ENCODE data around the gene AK5. TPM values are rescaled to one million over a fixed set of nuclear protein-coding genes. Genes with fewer than 3 reads are reported as not detected.

The AK5 gene
- total and polyA plus RNA-seq, 2 of the 13 experiments (the other 11 are each of a cell fraction or from before 2014, with no cell fraction given), result not detected

DNA sequence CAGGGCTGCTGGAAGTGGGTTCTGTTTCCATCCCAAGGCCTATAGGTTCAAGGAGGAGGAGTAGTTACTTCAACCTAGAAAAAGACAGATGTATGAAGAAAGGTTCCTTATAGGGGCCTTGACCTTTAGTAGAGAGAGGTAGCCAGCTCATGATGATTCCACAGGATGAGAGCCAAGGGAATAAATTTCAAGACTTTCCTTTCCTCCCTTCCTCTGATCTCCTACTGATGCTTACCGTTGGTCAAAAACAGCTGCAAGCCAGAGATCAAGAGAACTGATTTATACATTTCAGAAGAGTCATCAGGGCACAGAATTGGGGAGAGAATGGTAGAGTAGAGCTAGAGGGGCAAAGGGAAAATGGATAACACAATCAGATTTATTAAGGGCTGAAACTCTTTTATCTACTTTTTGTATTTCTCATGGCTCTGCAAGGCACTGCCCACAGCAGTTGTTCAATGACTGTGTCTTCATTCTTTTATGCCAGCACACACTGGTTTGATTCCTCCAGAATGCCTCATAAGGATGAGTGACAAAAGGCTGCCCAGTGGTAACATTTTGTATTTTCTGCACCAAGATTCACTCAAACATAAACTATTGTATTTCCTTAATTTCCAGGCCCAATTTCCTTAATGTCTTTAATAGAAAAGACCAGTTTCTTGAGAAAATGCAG lies 37.4 kb downstream of the AK5 start:
- H4K20me1 ChIP-seq (ENCODE audit: insufficient read depth, low read length), result no peaks in the 10 kb centered on the region
- peaks cover 13% of the 10 kb centered on the region for H3K4me1 ChIP-seq (ENCODE audit: insufficient read depth, low read length)
- no TSS peak for BruUV-seq (replicated peaks)
- in situ Hi-C loops (cut with HindIII; ENCODE audit: extremely low pct_ligation_motif_present, low pct_unique_long_range_greater_than_20kb) (no loop called here), intact Hi-C loops (cut with micrococcal nuclease; ENCODE audit: unreplicated experiment) (loop anchor here (10.0 kb wide), 1 partner anchor 104 kb away; the partner anchor contains the start of gene PIGK)
- H3K79me2 ChIP-seq (ENCODE audit: insufficient read depth, low read length), result no peaks in the 10 kb centered on the region
- H3K27me3 ChIP-seq (ENCODE audit: control insufficient read depth in 1 of 2, insufficient read depth in 2 of 2, low read length in 2 of 2), result no peaks in the 10 kb centered on the region; a peak in 1 of 5 replicates
- no peak for DNase-seq (ENCODE audit: low spot score)
- no peak overlapping the region for H3K27ac ChIP-seq (ENCODE audit: extremely low read length, insufficient read depth, low read length)
- H2AFZ ChIP-seq (ENCODE audit: low read length), result no peak overlapping the region
- H3K9me3 ChIP-seq (ENCODE audit: low read length), result no peaks in the 10 kb centered on the region
- H3K4me2 ChIP-seq (ENCODE audit: low read depth, low read length), result no peak overlapping the region
- H3K36me3 ChIP-seq (replicated peaks in 1 of 2; ENCODE audit: control insufficient read depth in 1 of 2, insufficient read depth in 2 of 2, low read length in 2 of 2), result no peaks in the 10 kb centered on the region
- CTCF ChIA-PET (ENCODE audit: low intra/inter-chr PET ratio, low total read pairs), result no interaction called here
- no peak for FAIRE-seq
- ATAC-seq, result no peak
- H3K9ac ChIP-seq (ENCODE audit: insufficient read depth, low read depth, low read length), result no peak overlapping the region
- WGBS (ENCODE audit: low lambda C conversion rate), result 0% methylated on average over 1 of the region's 1 CpG
- POLR2A ChIA-PET, result no interaction called here
- no peak overlapping the region for H3K4me3 ChIP-seq (replicated peaks in 1 of 3; ENCODE audit: insufficient read depth in 1 of 3, low read depth in 2 of 3, low read length in 3 of 3)
- TF ChIP-seq, protein P1, sequence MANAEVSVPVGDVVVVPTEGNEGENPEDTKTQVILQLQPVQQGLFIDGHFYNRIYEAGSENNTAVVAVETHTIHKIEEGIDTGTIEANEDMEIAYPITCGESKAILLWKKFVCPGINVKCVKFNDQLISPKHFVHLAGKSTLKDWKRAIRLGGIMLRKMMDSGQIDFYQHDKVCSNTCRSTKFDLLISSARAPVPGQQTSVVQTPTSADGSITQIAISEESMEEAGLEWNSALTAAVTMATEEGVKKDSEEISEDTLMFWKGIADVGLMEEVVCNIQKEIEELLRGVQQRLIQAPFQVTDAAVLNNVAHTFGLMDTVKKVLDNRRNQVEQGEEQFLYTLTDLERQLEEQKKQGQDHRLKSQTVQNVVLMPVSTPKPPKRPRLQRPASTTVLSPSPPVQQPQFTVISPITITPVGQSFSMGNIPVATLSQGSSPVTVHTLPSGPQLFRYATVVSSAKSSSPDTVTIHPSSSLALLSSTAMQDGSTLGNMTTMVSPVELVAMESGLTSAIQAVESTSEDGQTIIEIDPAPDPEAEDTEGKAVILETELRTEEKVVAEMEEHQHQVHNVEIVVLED (CRISPR knock-in tag; IDR thresholded peaks at IDR 0.05; ENCODE audit: borderline replicate concordance), result no peak
- TF ChIP-seq ZNF484 (CRISPR knock-in tag; IDR thresholded peaks at IDR 0.05; ENCODE audit: borderline replicate concordance, low read depth) (no peak), ATRX (CRISPR knock-in tag; IDR thresholded peaks at IDR 0.05; ENCODE audit: borderline replicate concordance) (no peak), ZNF530 (CRISPR knock-in tag; IDR thresholded peaks at IDR 0.05; ENCODE audit: low read depth) (no peak), ZNF562 (CRISPR knock-in tag; IDR thresholded peaks at IDR 0.05; ENCODE audit: borderline replicate concordance) (no peak), SATB2 (CRISPR knock-in tag; IDR thresholded peaks at IDR 0.05) (no peak), JUNB (CRISPR knock-in tag; IDR thresholded peaks at IDR 0.05; ENCODE audit: borderline replicate concordance) (no peak), ARHGAP35 (CRISPR knock-in tag; IDR thresholded peaks at IDR 0.05; ENCODE audit: borderline replicate concordance) (no peak), HIC2 (CRISPR knock-in tag; IDR thresholded peaks at IDR 0.05; ENCODE audit: low read depth) (no peak), TEAD2 (CRISPR knock-in tag; IDR thresholded peaks at IDR 0.05) (no peak), NFAT5 (CRISPR knock-in tag; IDR thresholded peaks at IDR 0.05) (no peak), SNAPC2 (CRISPR knock-in tag; IDR thresholded peaks at IDR 0.05) (no peak)
- TF ChIP-seq, protein P2, sequence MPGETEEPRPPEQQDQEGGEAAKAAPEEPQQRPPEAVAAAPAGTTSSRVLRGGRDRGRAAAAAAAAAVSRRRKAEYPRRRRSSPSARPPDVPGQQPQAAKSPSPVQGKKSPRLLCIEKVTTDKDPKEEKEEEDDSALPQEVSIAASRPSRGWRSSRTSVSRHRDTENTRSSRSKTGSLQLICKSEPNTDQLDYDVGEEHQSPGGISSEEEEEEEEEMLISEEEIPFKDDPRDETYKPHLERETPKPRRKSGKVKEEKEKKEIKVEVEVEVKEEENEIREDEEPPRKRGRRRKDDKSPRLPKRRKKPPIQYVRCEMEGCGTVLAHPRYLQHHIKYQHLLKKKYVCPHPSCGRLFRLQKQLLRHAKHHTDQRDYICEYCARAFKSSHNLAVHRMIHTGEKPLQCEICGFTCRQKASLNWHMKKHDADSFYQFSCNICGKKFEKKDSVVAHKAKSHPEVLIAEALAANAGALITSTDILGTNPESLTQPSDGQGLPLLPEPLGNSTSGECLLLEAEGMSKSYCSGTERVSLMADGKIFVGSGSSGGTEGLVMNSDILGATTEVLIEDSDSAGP (CRISPR knock-in tag; IDR thresholded peaks at IDR 0.05; ENCODE audit: borderline replicate concordance), result no peak
